ENCODE results near the gene MAN2A1.
"Not testable (repeated sequence)": the region's sequence is repeated elsewhere in the genome, so short reads cannot be mapped to it uniquely, and the experiment has no call there.

The MAN2A1 gene

DNA sequence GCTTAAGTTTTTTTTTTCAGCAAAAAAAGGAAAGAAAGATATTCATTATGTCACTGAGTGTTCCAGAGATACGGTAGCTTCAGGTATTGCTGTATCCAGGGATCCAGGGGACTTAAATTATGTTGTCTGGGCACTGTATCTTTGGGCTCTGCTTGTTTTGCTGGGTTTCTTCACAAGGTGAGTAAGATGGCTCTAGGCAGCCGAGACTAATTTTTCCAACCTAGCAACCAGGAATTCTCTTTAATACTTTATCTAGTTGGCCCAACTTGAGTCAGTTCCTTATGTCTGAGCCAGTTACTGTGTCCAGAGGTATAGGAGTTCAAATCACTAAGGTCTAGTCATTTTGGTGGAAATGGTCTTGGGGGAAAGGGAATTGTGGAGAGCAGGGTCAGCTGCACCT is 66.0 kb downstream of the MAN2A1 start:
- DNase-seq (ENCODE audit: low read depth, low spot score), result no peak

DNA sequence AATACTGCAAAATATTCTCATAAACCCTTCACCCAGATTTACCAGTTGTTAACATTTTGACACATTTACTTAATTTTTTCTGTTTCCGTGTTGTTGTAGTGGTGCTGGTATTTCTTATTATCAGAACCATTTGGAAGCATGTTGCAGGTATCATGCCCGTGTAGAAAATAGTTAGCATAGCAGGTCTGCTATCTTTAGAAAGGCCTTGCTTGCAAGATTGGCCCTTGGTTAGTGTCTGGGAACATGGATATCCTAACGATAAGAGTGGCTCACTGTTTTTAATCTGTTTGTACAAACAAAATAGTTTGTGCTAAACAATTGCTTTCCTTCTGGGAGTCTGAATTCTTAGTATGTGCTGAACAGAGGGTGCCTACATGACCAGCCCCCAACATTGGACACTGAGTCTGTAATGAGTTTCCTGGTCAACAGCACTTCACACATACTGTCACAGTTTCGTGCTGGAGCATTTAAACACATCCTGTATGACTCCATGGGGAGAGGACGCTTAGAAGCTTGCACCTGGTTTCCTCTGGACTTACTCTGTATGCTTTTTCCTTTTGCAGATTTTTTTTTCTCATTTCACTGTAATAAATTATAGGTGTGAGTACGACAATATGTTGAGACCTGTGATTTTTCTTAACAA is 66.9 kb downstream of the MAN2A1 start:
- DNase-seq (ENCODE audit: low read depth, low spot score), result no peak

DNA sequence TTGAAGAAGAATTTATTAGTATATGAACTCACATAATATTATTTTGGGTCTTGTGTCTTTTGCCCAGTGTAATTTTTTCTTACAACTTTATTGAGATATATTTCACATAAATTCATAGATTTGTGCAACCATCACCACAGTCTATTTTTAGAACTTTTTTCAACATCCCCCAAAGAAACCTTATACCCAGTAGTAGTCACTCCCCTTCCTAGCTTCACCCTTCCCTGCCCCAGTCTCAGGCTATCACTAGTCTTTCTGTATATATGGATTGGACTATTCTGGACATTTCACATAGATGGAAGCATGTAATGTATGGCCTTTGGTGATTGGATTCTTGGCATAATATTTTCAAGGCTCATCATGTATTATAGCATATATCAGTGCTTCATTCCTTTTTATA is 67.8 kb downstream of the MAN2A1 start:
- DNase-seq (ENCODE audit: low read depth, low spot score), result no peak

GRCh38 chr5:109759306-109759705 is 69.6 kb downstream of the MAN2A1 start:
- DNase-seq (ENCODE audit: low read depth, low spot score), result no peak

DNA sequence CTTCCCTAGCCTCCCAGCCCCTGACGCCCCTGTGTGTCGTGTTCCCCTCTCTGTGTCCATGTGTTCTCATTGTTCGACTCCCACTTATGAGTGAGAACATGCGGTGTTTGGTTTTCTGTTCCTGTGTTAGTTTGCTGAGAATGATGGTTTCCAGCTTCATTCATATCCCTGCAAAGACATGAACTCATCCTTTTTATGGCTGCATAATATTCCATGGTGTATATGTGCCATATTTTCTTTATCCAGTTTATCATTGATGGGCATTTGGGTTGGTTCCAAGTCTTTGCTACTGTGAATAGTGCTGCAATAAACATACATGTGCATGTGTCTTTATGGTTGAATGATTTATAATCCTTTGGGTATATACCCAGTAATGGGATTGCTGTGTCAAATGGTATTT is 70.4 kb downstream of the MAN2A1 start:
- not testable (repeated sequence) for DNase-seq (ENCODE audit: low read depth, low spot score)

GRCh38 chr5:109762821-109763220 is 73.1 kb downstream of the MAN2A1 start:
- no peak for DNase-seq (ENCODE audit: low read depth, low spot score)

DNA sequence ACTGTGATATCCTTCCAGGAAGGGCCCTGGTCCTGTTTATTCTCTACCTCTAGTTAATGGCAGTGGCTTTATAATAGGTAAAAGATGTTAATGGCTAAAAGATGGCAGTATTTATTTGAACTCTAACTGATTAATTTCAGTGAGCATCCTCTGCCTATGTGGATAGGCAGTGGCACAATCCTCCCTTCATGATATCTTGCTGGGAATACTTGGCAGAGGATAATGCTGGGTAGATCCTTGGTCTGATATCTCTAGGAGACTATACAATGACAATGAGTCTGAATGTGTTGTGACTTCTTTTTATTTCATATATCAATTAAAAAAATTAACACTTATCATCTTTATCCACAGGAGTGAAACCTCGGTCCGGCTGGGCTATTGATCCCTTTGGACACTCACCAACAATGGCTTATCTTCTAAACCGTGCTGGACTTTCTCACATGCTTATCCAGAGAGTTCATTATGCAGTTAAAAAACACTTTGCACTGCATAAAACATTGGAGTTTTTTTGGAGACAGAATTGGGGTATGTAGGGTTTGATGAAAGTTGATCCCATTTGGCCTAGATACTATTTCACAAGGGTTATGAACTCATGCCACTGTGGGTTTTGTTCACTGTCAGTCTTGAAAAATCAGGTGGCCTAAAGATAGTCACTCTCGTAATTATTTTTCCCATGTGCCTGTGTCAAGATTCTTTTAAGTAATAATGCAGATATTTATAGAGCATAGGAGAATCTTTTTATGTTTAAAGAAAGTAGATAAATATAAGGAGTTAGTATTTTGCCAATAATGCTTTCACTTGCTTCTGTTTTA is 77.7 kb downstream of the MAN2A1 start:
- DNase-seq (ENCODE audit: low read depth, low spot score), result no peak

GRCh38 chr5:109767997-109768396 is 78.3 kb downstream of the MAN2A1 start:
- DNase-seq (ENCODE audit: low read depth, low spot score), result no peak

GRCh38 chr5:109769597-109770291 is 80.0 kb downstream of the MAN2A1 start:
- no peak for DNase-seq (ENCODE audit: low read depth, low spot score)

DNA sequence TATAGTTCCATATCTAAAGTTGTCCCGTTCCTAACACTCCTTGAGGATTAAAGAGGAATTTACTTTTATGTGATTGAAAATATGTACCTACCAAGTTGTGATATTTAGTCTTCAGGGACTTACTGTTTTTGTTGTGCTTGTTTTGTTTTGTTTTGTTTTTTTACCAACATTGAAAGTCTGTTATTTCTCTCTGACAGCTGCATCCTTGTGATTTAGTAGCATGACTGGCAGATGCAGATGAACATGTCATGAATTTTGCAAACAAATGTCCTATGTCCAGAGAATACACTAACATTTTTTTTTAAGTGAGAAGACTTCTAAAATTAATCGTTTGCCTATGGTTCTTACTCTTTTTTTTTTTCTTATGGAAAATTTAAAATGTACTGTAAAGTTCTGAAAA is 85.4 kb downstream of the MAN2A1 start:
- DNase-seq (ENCODE audit: low read depth, low spot score), result no peak

GRCh38 chr5:109779036-109779735 is 89.5 kb downstream of the MAN2A1 start:
- no peak for DNase-seq (ENCODE audit: low read depth, low spot score)

- no peak for DNase-seq (ENCODE audit: low read depth, low spot score)
Observed at GRCh38 chr5:109784687-109785086, 95.0 kb downstream of the MAN2A1 start.

DNA sequence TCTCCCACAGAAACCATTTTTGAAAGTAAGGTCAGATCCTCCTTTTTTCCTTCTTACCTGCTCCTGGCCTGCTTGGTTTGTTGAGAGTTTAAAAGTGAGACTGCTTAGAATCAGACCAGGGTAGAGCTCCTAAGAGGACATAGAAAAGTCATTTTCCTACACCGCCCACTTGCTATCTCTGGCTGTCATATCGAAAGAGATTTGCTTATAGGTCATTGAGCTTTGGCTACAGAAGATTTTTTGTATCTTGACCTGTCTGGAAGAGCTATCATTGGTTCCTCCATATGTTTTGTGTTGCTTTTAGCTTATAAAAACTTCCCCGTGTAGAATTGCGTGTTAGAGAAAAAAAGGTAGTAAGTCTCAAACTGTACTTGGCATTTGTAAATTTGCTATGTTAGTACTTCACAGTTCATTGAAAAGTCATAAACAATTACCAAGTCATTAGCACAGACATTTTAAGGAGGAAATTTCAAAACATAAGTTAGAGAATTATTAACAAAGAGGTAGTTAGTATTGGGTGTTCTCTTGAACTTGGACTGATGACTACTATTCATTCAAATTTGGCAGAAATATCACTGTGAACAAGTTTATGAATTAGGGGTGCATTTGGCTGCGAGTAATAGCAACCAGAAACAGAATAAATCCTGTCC is 96.6 kb downstream of the MAN2A1 start:
- no peak for DNase-seq (ENCODE audit: low read depth, low spot score)

- no peak for DNase-seq (ENCODE audit: low read depth, low spot score)
Observed at GRCh38 chr5:109788596-109788995, 98.9 kb downstream of the MAN2A1 start.

DNA sequence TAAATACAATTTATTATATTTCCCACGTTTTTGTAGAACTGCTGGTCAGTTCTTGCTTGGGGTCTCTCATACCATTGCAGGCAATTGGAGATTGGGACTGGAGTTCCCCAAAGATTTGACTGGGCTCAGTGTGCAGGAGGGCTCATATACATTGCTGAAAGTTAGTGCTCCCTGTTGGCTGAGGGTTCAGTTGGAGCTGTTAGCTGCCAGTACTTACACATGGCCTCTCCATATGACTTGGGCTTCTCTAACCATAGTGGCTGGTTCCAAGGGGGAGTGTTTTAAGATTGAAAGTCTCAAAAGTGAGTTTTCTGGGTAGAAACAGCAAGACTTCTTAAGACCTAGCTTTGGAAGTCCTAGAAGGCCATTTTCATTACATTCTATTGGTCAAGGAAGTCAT is 102.9 kb downstream of the MAN2A1 start:
- no peak for DNase-seq (ENCODE audit: low read depth, low spot score)

GRCh38 chr5:109803854-109804253 is 114.1 kb downstream of the MAN2A1 start:
- DNase-seq (ENCODE audit: low read depth, low spot score), result no peak

DNA sequence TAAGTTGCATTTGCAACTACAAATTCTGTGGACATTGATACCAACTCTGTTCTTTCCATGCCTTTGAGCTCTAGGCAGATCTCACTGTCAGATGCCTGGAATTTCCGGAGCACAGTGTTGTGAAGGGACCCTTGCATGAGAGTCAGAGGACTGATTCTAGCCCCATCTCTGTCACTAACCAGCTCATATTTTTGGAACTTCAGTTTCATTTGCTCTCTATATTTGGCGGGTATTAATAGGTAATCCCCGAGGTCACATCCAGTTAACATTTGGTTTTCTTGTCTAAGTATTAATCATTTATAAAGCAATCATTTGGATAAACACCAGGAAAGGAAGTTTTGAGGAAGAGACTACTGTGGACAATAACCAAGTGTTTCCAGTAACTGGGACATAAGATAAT is 115.7 kb downstream of the MAN2A1 start:
- no peak for DNase-seq (ENCODE audit: low read depth, low spot score)

- peak; percentile 3 for DNase-seq (ENCODE audit: low read depth, low spot score)
Observed at GRCh38 chr5:109805883-109806282, 116.2 kb downstream of the MAN2A1 start.

DNA sequence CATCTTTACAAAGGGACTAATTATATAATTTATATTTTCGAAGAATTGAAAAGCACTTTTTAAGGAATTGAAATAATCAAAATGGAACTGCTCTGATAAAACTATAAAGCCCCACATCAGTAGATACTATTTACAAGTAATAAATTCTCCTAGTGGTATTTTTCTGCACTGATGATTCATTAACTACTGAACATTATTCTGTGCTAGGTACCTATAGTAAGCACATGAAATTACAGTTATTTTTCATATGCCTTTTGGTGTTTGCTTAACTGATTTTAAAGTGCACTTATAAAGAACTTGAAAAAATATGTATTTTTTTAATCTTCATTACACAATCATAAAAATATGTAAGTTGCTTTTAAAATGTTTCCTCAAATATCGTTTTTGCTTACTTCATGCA is 123.0 kb downstream of the MAN2A1 start:
- no peak for DNase-seq (ENCODE audit: low read depth, low spot score)

- DNase-seq (ENCODE audit: low read depth, low spot score), result no peak
Observed at GRCh38 chr5:109816732-109817131, 127.0 kb downstream of the MAN2A1 start.

DNA sequence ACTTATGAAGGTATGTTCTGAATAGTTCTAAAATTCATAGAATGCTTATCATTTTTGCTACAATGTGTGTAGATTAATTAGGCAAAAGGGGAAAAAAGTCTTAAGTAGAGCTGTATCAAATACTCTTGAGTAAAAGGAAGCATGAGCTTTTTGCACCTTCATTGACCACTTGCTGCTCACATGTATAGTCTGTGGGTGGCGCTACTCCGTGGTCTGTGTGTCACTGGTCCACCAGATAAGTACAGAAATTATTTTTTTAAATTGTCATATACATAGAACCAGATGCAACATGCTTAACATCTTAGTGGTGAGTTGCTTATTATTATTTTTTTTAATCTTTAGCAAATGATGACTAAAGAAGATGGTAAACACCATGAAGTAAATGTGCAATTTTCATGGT is 130.2 kb downstream of the MAN2A1 start:
- no peak for DNase-seq (ENCODE audit: low read depth, low spot score)

DNA sequence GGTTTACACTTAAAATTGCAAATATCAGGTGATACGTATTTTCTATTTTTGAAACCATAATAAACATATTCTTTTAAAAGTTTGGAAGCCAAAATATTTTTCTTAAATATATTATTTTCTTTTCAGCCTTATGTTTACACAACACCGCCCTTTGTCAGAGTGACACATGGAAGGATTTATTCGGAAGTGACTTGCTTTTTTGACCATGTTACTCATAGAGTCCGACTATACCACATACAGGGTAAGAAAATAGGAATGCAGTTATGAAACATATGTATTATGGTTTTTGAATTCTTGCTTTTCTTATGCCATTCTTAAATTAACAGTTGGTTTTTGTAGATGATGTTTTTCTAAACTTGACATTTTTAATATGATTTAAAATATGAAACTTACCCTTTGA is 133.9 kb downstream of the MAN2A1 start:
- DNase-seq (ENCODE audit: low read depth, low spot score), result no peak

All from iPS DF 19.7 (cell line).